ENCODE results near the gene POLR1A. TPM values are rescaled to one million over a fixed set of nuclear protein-coding genes. Genes with fewer than 3 reads are reported as not detected.

Gene POLR1A
- total RNA-seq, 1 experiment from 2014 or later, result 62.6 TPM

DNA sequence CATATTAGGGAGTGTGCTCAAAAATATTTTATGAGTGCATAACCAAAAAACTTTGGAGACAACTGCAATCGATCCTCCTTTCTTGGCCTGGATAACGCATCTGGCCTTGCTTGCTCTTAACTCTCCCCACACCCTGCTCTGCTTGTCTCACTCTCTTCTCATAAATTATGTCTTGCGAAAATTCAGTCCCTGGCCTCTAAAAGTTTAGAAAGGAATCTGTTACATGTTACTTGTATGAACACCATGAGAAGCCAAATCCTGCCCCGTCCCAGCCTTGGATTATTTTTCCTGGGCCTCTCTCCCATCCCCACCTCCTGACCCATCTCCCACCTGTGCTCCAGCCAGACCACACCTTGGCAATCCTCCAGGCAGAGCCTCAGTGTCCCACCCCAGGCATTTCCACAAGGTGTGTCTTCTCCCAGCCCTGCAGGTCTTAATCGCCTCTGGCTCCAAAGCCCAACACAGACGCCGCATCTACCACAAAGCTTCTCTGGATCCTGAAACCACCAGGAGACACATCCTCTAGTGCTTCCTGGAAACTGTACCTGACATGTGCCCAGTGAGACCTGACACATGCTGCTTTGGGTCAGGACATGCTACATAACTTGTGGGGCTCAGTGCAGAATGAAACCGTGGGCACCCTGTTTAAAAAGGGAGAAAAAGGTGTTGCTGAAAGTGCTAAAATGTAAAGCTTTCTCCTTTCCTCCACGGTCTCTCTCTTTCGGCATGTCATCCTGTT, 117.3 kb downstream of the POLR1A start:
- intact Hi-C loops (cut with micrococcal nuclease; ENCODE audit: unreplicated experiment), result no loop called here
- TF ChIP-seq TCF7L2 (IDR thresholded peaks at IDR 0.05; ENCODE audit: low read depth, low read length) (no peak), SIN3A (IDR thresholded peaks at IDR 0.05; ENCODE audit: borderline replicate concordance, insufficient read depth, low read depth, low read length) (no peak), POLR2AphosphoS5 (IDR thresholded peaks at IDR 0.05; ENCODE audit: low read depth, low read length) (no peak), CTCF (IDR thresholded peaks at IDR 0.05) (no peak)
- TF ChIP-seq, protein P1, sequence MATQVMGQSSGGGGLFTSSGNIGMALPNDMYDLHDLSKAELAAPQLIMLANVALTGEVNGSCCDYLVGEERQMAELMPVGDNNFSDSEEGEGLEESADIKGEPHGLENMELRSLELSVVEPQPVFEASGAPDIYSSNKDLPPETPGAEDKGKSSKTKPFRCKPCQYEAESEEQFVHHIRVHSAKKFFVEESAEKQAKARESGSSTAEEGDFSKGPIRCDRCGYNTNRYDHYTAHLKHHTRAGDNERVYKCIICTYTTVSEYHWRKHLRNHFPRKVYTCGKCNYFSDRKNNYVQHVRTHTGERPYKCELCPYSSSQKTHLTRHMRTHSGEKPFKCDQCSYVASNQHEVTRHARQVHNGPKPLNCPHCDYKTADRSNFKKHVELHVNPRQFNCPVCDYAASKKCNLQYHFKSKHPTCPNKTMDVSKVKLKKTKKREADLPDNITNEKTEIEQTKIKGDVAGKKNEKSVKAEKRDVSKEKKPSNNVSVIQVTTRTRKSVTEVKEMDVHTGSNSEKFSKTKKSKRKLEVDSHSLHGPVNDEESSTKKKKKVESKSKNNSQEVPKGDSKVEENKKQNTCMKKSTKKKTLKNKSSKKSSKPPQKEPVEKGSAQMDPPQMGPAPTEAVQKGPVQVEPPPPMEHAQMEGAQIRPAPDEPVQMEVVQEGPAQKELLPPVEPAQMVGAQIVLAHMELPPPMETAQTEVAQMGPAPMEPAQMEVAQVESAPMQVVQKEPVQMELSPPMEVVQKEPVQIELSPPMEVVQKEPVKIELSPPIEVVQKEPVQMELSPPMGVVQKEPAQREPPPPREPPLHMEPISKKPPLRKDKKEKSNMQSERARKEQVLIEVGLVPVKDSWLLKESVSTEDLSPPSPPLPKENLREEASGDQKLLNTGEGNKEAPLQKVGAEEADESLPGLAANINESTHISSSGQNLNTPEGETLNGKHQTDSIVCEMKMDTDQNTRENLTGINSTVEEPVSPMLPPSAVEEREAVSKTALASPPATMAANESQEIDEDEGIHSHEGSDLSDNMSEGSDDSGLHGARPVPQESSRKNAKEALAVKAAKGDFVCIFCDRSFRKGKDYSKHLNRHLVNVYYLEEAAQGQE (IDR thresholded peaks at IDR 0.05; ENCODE audit: insufficient read depth in 1 of 2, low read depth in 2 of 2, low read length in 1 of 2), result no peak
- CTCF ChIA-PET, result no interaction called here
- in situ Hi-C loops (cut with HindIII; ENCODE audit: low pct_unique_long_range_greater_than_20kb, low sequenced_read_pairs), result no loop called here
- DNase-seq (ENCODE audit: low read depth, low spot score) (no peak), ATAC-seq (no peak)
- POLR2A ChIA-PET, result no interaction called here
- Histone ChIP-seq H3K27me3 (ENCODE audit: control insufficient read depth, insufficient read depth, low read length) (no peaks in the 10 kb centered on the region), H3K27ac (ENCODE audit: low read length) (no peak overlapping the region), H3K4me1 (ENCODE audit: control insufficient read depth, insufficient read depth, low read length) (no peaks in the 10 kb centered on the region), H3K36me3 (ENCODE audit: control insufficient read depth, insufficient read depth, low read length) (no peaks in the 10 kb centered on the region), H3K4me3 (ENCODE audit: low read depth in 2 of 2, low read length in 2 of 2) (no peak overlapping the region), H3K9me3 (ENCODE audit: control insufficient read depth, insufficient read depth, low read depth, low read length) (no peaks in the 10 kb centered on the region)
- BruUV-seq (replicated peaks), result no TSS peak

DNA sequence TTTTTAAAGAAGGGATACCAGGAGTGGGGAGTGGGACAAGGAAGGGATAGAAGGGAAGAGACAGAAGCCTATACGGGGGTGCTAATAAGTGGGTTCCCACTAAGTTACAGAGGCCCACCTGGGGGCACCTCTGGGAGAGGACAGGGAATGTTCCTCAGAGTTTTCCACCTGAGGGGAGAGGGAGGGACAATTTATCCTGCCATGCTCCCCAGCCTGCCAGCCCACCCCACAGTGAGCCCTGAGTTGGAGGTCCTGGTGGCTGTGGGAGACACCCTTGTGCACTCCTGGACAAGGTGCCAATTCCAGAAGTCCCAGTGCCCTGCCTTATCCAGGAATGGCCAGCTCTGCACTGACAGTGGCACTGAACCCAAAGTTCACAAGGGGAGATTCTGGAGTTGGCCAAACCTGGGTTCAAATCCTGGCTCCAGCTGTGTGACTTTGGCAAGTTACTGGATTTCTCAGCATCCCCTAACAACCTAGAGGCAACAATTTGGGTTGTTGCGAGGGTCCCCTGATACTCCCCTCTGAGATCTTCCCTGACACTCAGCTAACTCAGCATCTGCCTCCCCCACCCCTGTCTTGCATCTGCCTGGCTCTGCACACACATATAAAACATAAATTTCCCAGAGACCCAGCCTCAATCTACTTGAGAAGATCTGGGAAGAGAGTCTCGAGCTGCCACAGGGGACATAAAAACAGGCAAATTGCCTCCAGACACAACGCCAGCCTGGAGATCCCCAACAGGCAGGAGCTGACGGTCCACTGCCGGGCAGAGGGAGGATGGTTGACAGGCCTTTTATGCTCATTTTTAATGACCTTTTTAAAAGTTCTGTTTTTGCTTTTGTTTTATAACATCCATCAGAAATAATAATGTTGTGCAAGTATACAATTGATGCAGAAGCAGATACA, 118.2 kb downstream of the POLR1A start:
- Histone ChIP-seq H3K4me1 (ENCODE audit: control insufficient read depth, insufficient read depth, low read length) (no peaks in the 10 kb centered on the region), H3K36me3 (ENCODE audit: control insufficient read depth, insufficient read depth, low read length) (no peaks in the 10 kb centered on the region), H3K27ac (ENCODE audit: low read length) (no peak overlapping the region), H3K4me3 (ENCODE audit: low read depth in 2 of 2, low read length in 2 of 2) (no peak overlapping the region), H3K9me3 (ENCODE audit: control insufficient read depth, insufficient read depth, low read depth, low read length) (no peaks in the 10 kb centered on the region), H3K27me3 (ENCODE audit: control insufficient read depth, insufficient read depth, low read length) (no peaks in the 10 kb centered on the region)
- ATAC-seq, result no peak
- no peak for TF ChIP-seq SIN3A (IDR thresholded peaks at IDR 0.05; ENCODE audit: borderline replicate concordance, insufficient read depth, low read depth, low read length)
- no peak for TF ChIP-seq POLR2AphosphoS5 (IDR thresholded peaks at IDR 0.05; ENCODE audit: low read depth, low read length)
- TF ChIP-seq, protein P1 (IDR thresholded peaks at IDR 0.05; ENCODE audit: insufficient read depth in 1 of 2, low read depth in 2 of 2, low read length in 1 of 2), result no peak
- no peak for TF ChIP-seq TCF7L2 (IDR thresholded peaks at IDR 0.05; ENCODE audit: low read depth, low read length)
- no peak for TF ChIP-seq CTCF (IDR thresholded peaks at IDR 0.05)
- ChIA-PET POLR2A (no interaction called here), CTCF (no interaction called here)
- in situ Hi-C loops (cut with HindIII; ENCODE audit: low pct_unique_long_range_greater_than_20kb, low sequenced_read_pairs) (no loop called here), intact Hi-C loops (cut with micrococcal nuclease; ENCODE audit: unreplicated experiment) (no loop called here)
- BruUV-seq (replicated peaks), result no TSS peak
- DNase-seq (ENCODE audit: low read depth, low spot score), result no peak

All from Panc1 (cell line).